Measurements from ENCODE around the gene UBXN11. TPM values are rescaled to one million over a fixed set of nuclear protein-coding genes. Genes with fewer than 3 reads are reported as not detected.

Gene UBXN11
- total and polyA plus RNA-seq, 3 donors from 2014 or later: 39.7 to 65.9 (median 51.7) TPM

DNA sequence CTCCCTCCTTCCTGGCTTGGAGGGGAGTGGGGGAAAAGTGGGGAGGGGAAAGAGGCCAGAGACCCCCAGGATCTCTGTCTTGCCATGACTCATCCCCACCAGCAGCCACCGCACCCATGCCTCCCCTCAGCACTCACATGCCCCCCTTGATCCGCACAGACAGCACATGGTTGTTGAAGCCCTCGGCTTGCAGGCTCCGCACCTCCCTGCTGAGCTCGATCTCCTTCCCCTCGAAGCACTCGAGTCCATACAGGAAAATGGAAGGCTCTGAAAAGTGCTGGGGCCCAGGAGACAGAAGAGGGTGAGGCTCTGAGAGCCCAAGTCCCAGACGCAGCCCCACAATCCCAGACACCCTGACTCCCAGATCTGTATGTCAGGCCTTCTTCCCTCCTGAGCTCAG, 22.2 kb upstream of the UBXN11 start:
- WGBS, 2 donors: 76 to 87% methylated on average over 8 of the region's 8 CpGs
- TF ChIP-seq, protein P1, sequence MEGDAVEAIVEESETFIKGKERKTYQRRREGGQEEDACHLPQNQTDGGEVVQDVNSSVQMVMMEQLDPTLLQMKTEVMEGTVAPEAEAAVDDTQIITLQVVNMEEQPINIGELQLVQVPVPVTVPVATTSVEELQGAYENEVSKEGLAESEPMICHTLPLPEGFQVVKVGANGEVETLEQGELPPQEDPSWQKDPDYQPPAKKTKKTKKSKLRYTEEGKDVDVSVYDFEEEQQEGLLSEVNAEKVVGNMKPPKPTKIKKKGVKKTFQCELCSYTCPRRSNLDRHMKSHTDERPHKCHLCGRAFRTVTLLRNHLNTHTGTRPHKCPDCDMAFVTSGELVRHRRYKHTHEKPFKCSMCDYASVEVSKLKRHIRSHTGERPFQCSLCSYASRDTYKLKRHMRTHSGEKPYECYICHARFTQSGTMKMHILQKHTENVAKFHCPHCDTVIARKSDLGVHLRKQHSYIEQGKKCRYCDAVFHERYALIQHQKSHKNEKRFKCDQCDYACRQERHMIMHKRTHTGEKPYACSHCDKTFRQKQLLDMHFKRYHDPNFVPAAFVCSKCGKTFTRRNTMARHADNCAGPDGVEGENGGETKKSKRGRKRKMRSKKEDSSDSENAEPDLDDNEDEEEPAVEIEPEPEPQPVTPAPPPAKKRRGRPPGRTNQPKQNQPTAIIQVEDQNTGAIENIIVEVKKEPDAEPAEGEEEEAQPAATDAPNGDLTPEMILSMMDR (IDR thresholded peaks at IDR 0.05): no peak
- TF ChIP-seq POLR2A (IDR thresholded peaks at IDR 0.05): no peak
- intact Hi-C loops (cut with DNase I; ENCODE audit: low total_unique reads): loop anchor here (10.0 kb wide), 1 partner anchor 54 kb away; no protein-coding TSS in a partner anchor

DNA sequence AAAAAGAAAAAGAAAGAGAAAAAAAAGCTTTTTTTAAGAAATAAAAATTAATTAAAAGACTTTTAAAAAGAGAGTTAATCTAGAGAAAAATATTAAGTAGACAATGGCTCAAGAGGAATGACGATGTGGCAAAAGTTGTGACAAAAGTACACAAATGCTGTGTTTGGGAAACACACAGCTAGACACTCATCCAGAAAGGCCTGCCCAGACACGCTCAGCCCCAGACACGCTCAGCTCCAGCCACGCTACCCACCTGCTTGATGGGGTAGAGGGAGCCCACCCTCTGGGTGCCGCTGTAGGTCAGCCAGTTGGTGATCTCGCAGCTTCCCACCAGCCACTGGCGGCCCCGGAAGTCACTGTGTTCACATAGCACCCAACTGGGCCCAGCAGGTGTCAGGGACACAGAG, 21.5 kb upstream of the UBXN11 start:
- 80 to 90% methylated on average over 8 of the region's 8 CpGs for WGBS, 2 donors
- intact Hi-C loops (cut with DNase I; ENCODE audit: low total_unique reads): loop anchor here (10.0 kb wide), 1 partner anchor 53 kb away; no protein-coding TSS in a partner anchor
- TF ChIP-seq, protein P1 (IDR thresholded peaks at IDR 0.05): no peak
- no peak for TF ChIP-seq POLR2A (IDR thresholded peaks at IDR 0.05)

More for the DNA sequence above, 22.2 kb upstream of the UBXN11 start:
- no peak for DNase-seq
- Histone ChIP-seq H3K27me3 (no peaks in the 10 kb centered on the region), H3K36me3 (ENCODE audit: low read depth, missing control alignments) (no peaks in the 10 kb centered on the region), H3K4me3 (no peak overlapping the region), H3K4me1 (no peaks in the 10 kb centered on the region), H3K9me3 (no peaks in the 10 kb centered on the region), H3K27ac (no peak overlapping the region)

DNA sequence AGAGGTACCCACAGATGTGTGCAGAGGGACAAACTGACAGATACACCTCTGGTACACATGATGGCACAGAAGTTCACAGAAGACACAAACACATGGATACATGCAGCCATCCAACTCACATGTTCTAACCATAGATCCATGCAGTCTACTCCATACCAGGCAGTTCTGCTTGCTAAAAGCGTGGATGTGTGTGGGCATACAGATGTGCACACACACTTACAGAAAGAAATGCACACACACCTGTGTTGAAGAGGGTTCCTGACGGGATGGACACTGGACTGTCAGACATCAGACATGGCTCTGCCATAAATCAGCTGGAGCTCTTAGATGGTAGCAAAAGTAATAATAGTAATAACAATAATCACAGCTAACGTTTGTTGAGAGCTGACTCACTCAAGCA, 18.1 kb upstream of the UBXN11 start:
- no peaks in the 10 kb centered on the region for H3K4me1 ChIP-seq
- no peaks in the 10 kb centered on the region for H3K9me3 ChIP-seq
- TF ChIP-seq, protein P1 (IDR thresholded peaks at IDR 0.05): no peak
- TF ChIP-seq POLR2A (IDR thresholded peaks at IDR 0.05): no peak
- H3K4me3 ChIP-seq: no peak overlapping the region
- no peaks in the 10 kb centered on the region for H3K36me3 ChIP-seq (ENCODE audit: low read depth, missing control alignments)
- WGBS, 2 donors: 80 to 92% methylated on average over 3 of the region's 3 CpGs
- H3K27ac ChIP-seq: no peak overlapping the region
- no peak for DNase-seq
- intact Hi-C loops (cut with DNase I; ENCODE audit: low total_unique reads): loop anchor here (10.0 kb wide), 1 partner anchor 50 kb away; no protein-coding TSS in a partner anchor
- no peaks in the 10 kb centered on the region for H3K27me3 ChIP-seq

More for the DNA sequence above, 21.5 kb upstream of the UBXN11 start:
- H3K9me3 ChIP-seq: no peaks in the 10 kb centered on the region
- H3K4me3 ChIP-seq: no peak overlapping the region
- no peak overlapping the region for H3K27ac ChIP-seq
- no peaks in the 10 kb centered on the region for H3K36me3 ChIP-seq (ENCODE audit: low read depth, missing control alignments)
- DNase-seq: no peak
- H3K4me1 ChIP-seq: no peaks in the 10 kb centered on the region
- no peaks in the 10 kb centered on the region for H3K27me3 ChIP-seq

GRCh38 chr1:26323382-26323781, 16.9 kb upstream of the UBXN11 start:
- intact Hi-C loops (cut with DNase I; ENCODE audit: low total_unique reads): loop anchor here (10.0 kb wide), 1 partner anchor 49 kb away; no protein-coding TSS in a partner anchor
- 94 to 95% methylated on average over 2 of the region's 2 CpGs for WGBS, 2 donors

More at GRCh38 chr1:26323382-26323781, 16.9 kb upstream of the UBXN11 start:
- Histone ChIP-seq H3K27ac (no peak overlapping the region), H3K4me3 (no peak overlapping the region), H3K9me3 (no peaks in the 10 kb centered on the region), H3K27me3 (no peaks in the 10 kb centered on the region), H3K4me1 (no peaks in the 10 kb centered on the region), H3K36me3 (ENCODE audit: low read depth, missing control alignments) (no peaks in the 10 kb centered on the region)
- TF ChIP-seq POLR2A (IDR thresholded peaks at IDR 0.05): no peak
- TF ChIP-seq, protein P1 (IDR thresholded peaks at IDR 0.05): no peak
- no peak for DNase-seq
